Right lobe of liver (tissue), 4 donors: ENCODE data around the gene LTBP3.

Experiments used
- POLR2A ChIP-seq: fragments of 450-650 bp; IDR thresholded peaks from one replicate; pipeline ENCODE4 v1.6.1; 2017; ENCODE audit warnings: antibody characterized with exemption, mild to moderate bottlenecking
- TF ChIP-seq, protein P1 (sequence below), 4 donors: fragments of 200-600 bp in 3 of 4; fragments of 450-650 bp in 1 of 4; IDR thresholded peaks; one replicate each; pipeline versions ENCODE4 v1.5.1 to v1.8.0; 2016 to 2022; ENCODE audit warnings: antibody characterized with exemption in 4 of 4, mild to moderate bottlenecking in 2 of 4
- donor health status: DM: no; HTN: no; CAD: no.
- donor health status: DM: no; HTN: no; CAD: no.
- donor health status: DM: no; HTN: yes; CAD: no.

DNA sequence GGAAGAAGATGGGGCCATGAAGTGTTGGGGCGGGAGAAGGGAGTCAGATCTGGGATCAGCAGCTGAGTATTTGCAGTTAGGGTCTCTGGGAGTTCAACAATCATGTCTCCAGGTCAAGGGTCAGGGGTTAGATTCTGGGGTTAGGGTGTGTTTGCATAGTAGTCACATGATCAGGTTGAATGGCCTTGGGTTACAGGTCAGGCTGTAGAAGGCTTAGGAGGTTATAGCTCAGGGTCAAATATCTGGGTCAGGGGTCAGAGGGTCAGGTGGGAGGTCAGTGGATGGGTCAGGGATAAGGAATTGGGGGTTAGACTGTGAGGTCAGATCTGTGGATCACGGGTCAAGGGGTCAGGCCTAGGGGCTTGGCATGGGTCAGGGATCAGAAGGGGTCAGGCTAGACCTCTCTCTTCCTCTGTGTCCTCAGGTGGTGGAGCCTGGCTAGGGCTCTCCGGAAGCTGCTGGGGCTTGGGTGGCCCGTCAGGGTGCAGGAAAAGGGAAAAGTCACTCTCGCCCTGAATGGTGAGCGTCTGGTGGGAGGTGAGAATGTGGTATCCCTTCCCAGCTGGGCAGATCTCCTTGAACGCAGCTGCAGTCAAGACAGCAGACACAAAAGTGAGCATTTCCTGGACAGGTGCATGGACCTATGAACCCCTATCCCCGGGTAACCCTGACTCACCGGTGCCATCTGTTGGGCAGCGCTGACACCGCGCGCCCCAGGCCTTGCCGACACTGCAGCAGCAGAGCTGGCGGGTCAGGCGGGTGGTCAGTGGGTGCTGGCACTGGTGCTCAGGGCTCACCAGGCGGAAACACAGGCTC lies 6.4 kb downstream of the LTBP3 start:
- TF ChIP-seq, protein P1, sequence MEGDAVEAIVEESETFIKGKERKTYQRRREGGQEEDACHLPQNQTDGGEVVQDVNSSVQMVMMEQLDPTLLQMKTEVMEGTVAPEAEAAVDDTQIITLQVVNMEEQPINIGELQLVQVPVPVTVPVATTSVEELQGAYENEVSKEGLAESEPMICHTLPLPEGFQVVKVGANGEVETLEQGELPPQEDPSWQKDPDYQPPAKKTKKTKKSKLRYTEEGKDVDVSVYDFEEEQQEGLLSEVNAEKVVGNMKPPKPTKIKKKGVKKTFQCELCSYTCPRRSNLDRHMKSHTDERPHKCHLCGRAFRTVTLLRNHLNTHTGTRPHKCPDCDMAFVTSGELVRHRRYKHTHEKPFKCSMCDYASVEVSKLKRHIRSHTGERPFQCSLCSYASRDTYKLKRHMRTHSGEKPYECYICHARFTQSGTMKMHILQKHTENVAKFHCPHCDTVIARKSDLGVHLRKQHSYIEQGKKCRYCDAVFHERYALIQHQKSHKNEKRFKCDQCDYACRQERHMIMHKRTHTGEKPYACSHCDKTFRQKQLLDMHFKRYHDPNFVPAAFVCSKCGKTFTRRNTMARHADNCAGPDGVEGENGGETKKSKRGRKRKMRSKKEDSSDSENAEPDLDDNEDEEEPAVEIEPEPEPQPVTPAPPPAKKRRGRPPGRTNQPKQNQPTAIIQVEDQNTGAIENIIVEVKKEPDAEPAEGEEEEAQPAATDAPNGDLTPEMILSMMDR (IDR thresholded peaks at IDR 0.05) = peak; percentile 36 to 66 (median 40)
- no peak for TF ChIP-seq POLR2A
